Measurements from ENCODE around the gene SEZ6L2. TPM values are rescaled to one million over a fixed set of nuclear protein-coding genes. Genes with fewer than 3 reads are reported as not detected.

The SEZ6L2 gene
- total RNA-seq, 1 donor from 2014 or later: 34.2 TPM

GRCh38 chr16:29906520-29907244, 7.3 kb upstream of the SEZ6L2 start:
- Mint-ChIP-seq H3K27ac (ENCODE audit: unreplicated experiment) (no peak overlapping the region), H3K27me3 (ENCODE audit: unreplicated experiment) (peaks cover 8% of the 10 kb centered on the region), H3K9me3 (ENCODE audit: unreplicated experiment) (no peaks in the 10 kb centered on the region), H3K4me1 (ENCODE audit: unreplicated experiment) (peaks cover 7% of the 10 kb centered on the region), H3K36me3 (ENCODE audit: low read depth, unreplicated experiment) (no peaks in the 10 kb centered on the region), H3K4me3 (ENCODE audit: unreplicated experiment) (no peak overlapping the region)
- DNase-seq (ENCODE audit: low spot score): no peak
- no peak for TF ChIP-seq CTCF (IDR thresholded peaks at IDR 0.05; ENCODE audit: unreplicated experiment)

GRCh38 chr16:29905668-29906067, 6.3 kb upstream of the SEZ6L2 start:
- no peak overlapping the region for H3K27ac Mint-ChIP-seq (ENCODE audit: unreplicated experiment)
- H3K4me1 Mint-ChIP-seq (ENCODE audit: unreplicated experiment): peaks cover 7% of the 10 kb centered on the region
- no peaks in the 10 kb centered on the region for H3K9me3 Mint-ChIP-seq (ENCODE audit: unreplicated experiment)
- no peaks in the 10 kb centered on the region for H3K36me3 Mint-ChIP-seq (ENCODE audit: low read depth, unreplicated experiment)
- H3K4me3 Mint-ChIP-seq (ENCODE audit: unreplicated experiment): no peak overlapping the region
- no peak for TF ChIP-seq CTCF (IDR thresholded peaks at IDR 0.05; ENCODE audit: unreplicated experiment)
- DNase-seq (ENCODE audit: low spot score): no peak
- peaks cover 8% of the 10 kb centered on the region for H3K27me3 Mint-ChIP-seq (ENCODE audit: unreplicated experiment)

- Mint-ChIP-seq H3K4me1 (ENCODE audit: unreplicated experiment) (peaks cover 7% of the 10 kb centered on the region), H3K9me3 (ENCODE audit: unreplicated experiment) (no peaks in the 10 kb centered on the region), H3K27me3 (ENCODE audit: unreplicated experiment) (peaks cover 8% of the 10 kb centered on the region), H3K4me3 (ENCODE audit: unreplicated experiment) (no peak overlapping the region), H3K36me3 (ENCODE audit: low read depth, unreplicated experiment) (no peaks in the 10 kb centered on the region), H3K27ac (ENCODE audit: unreplicated experiment) (no peak overlapping the region)
- no peak for TF ChIP-seq CTCF (IDR thresholded peaks at IDR 0.05; ENCODE audit: unreplicated experiment)
- no peak for DNase-seq (ENCODE audit: low spot score)
These were observed 5.6 kb upstream of the SEZ6L2 start for GRCh38 chr16:29904947-29905346.

GRCh38 chr16:29903590-29903989, 4.2 kb upstream of the SEZ6L2 start:
- Mint-ChIP-seq H3K4me1 (ENCODE audit: unreplicated experiment) (peaks cover 9% of the 10 kb centered on the region), H3K27me3 (ENCODE audit: unreplicated experiment) (peaks cover 9% of the 10 kb centered on the region), H3K9me3 (ENCODE audit: unreplicated experiment) (no peaks in the 10 kb centered on the region), H3K27ac (ENCODE audit: unreplicated experiment) (peak overlapping the region; percentile 21), H3K36me3 (ENCODE audit: low read depth, unreplicated experiment) (no peaks in the 10 kb centered on the region), H3K4me3 (ENCODE audit: unreplicated experiment) (no peak overlapping the region)
- DNase-seq (ENCODE audit: low spot score): no peak
- TF ChIP-seq CTCF (IDR thresholded peaks at IDR 0.05; ENCODE audit: unreplicated experiment): no peak

GRCh38 chr16:29901607-29901945, 2.2 kb upstream of the SEZ6L2 start:
- no peak for DNase-seq (ENCODE audit: low spot score)
- no peak for TF ChIP-seq CTCF (IDR thresholded peaks at IDR 0.05; ENCODE audit: unreplicated experiment)
- Mint-ChIP-seq H3K27me3 (ENCODE audit: unreplicated experiment) (peaks cover 15% of the 10 kb centered on the region), H3K4me1 (ENCODE audit: unreplicated experiment) (peaks cover 13% of the 10 kb centered on the region), H3K9me3 (ENCODE audit: unreplicated experiment) (no peaks in the 10 kb centered on the region), H3K36me3 (ENCODE audit: low read depth, unreplicated experiment) (peaks cover 8% of the 10 kb centered on the region), H3K27ac (ENCODE audit: unreplicated experiment) (no peak overlapping the region), H3K4me3 (ENCODE audit: unreplicated experiment) (peak overlapping the region; percentile 80)

Measured in endothelial cell (in vitro differentiated cells).